H9 (cell line): ENCODE results near the gene MOB3B. TPM values are rescaled to one million over a fixed set of nuclear protein-coding genes. Genes with fewer than 3 reads are reported as not detected.

Experiments
- DNase-seq: peaks from one replicate; pipeline ENCODE4 v3.0.0-alpha.2; 2017
- H2AFZ ChIP-seq: one replicate; pipeline ENCODE4 v1.6.1; 2013; ENCODE audit warnings: mild to moderate bottlenecking, low read length, control low read depth, moderate library complexity
- H2AK5ac ChIP-seq: 2 replicates; pipeline ENCODE4 v1.6.1; 2013; ENCODE audit warnings: low read length, control low read depth, mixed read lengths; ENCODE audit not compliant: insufficient read length
- H2BK120ac ChIP-seq: one replicate; pipeline ENCODE4 v1.6.1; 2013; ENCODE audit warnings: low read depth, mild to moderate bottlenecking, low read length, control low read depth, inconsistent platforms; ENCODE audit not compliant: poor library complexity, severe bottlenecking
- H2BK12ac ChIP-seq: 2 replicates; pipeline ENCODE4 v1.6.1; 2013; ENCODE audit warnings: low read length, control low read depth, mixed read lengths, low read depth; ENCODE audit not compliant: insufficient read length
- H2BK15ac ChIP-seq: 2 replicates; pipeline ENCODE4 v1.6.1; 2013; ENCODE audit warnings: low read depth, low read length, control low read depth
- H2BK20ac ChIP-seq: one replicate; pipeline ENCODE4 v1.6.1; 2013; ENCODE audit warnings: low read depth, mild to moderate bottlenecking, low read length, control low read depth, inconsistent platforms; ENCODE audit not compliant: poor library complexity, severe bottlenecking
- H2BK5ac ChIP-seq: 2 replicates; pipeline ENCODE4 v1.6.1; 2013; ENCODE audit warnings: low read length, control low read depth, mixed read lengths; ENCODE audit not compliant: insufficient read length
- H3K14ac ChIP-seq: 2 replicates; pipeline ENCODE4 v1.6.1; 2013; ENCODE audit warnings: low read length, control low read depth; ENCODE audit not compliant: insufficient read depth
- H3K18ac ChIP-seq: 2 replicates; pipeline ENCODE4 v1.6.1; 2013; ENCODE audit warnings: low read depth, mild to moderate bottlenecking, mixed read lengths, low read length, control low read depth; ENCODE audit not compliant: insufficient read length
- H3K23ac ChIP-seq: 2 replicates; pipeline ENCODE4 v1.6.1; 2013; ENCODE audit warnings: low read length, control low read depth, mixed read lengths, low read depth; ENCODE audit not compliant: insufficient read length
- H3K23me2 ChIP-seq: 2 replicates; pipeline ENCODE4 v1.6.1; 2013; ENCODE audit warnings: low read depth, mild to moderate bottlenecking, mixed read lengths, low read length, control low read depth; ENCODE audit not compliant: insufficient read length, poor library complexity, severe bottlenecking
- H3K27ac ChIP-seq: 2 replicates; pipeline ENCODE4 v1.5.1; 2013; ENCODE audit warnings: low read length, control low read depth, mixed read lengths, low read depth; ENCODE audit not compliant: insufficient read length
- H3K27me3 ChIP-seq: 2 replicates; pipeline ENCODE4 v1.6.1; 2013; ENCODE audit warnings: low read length, control low read depth, inconsistent platforms; ENCODE audit not compliant: insufficient read depth
- H3K4ac ChIP-seq: 2 replicates; pipeline ENCODE4 v1.6.1; 2013; ENCODE audit warnings: low read depth, mild to moderate bottlenecking, control low read depth, inconsistent platforms, low read length, moderate library complexity
- H3K4me1 ChIP-seq: 2 replicates; pipeline ENCODE4 v1.6.1; 2013; ENCODE audit warnings: low read length, control low read depth, inconsistent platforms; ENCODE audit not compliant: insufficient read depth
- H3K4me2 ChIP-seq: 2 replicates; pipeline ENCODE4 v1.6.1; 2013; ENCODE audit warnings: low read length, control low read depth, mixed read lengths; ENCODE audit not compliant: insufficient read length, insufficient read depth
- H3K56ac ChIP-seq: 2 replicates; pipeline ENCODE4 v1.6.1; 2013; ENCODE audit warnings: low read depth, mild to moderate bottlenecking, mixed read lengths, low read length, control low read depth; ENCODE audit not compliant: insufficient read length
- H3K79me1 ChIP-seq: 2 replicates; pipeline ENCODE4 v1.6.1; 2013; ENCODE audit warnings: low read depth, mild to moderate bottlenecking, moderate library complexity, low read length, control low read depth, inconsistent platforms; ENCODE audit not compliant: insufficient read depth, poor library complexity, severe bottlenecking
- H3K79me2 ChIP-seq: 2 replicates; pipeline ENCODE4 v1.6.1; 2013; ENCODE audit warnings: low read length, control low read depth, inconsistent platforms; ENCODE audit not compliant: insufficient read depth
- H3K9ac ChIP-seq: 2 replicates; pipeline ENCODE4 v1.6.1; 2013; ENCODE audit warnings: low read length, control low read depth, mixed read lengths; ENCODE audit not compliant: insufficient read length; ENCODE audit errors: extremely low read depth
- H3K9me3 ChIP-seq: one replicate; pipeline ENCODE4 v1.6.1; 2013; ENCODE audit warnings: low read depth, low read length, inconsistent platforms; ENCODE audit not compliant: control insufficient read depth
- H3T11ph ChIP-seq: one replicate; pipeline ENCODE4 v1.6.1; 2013; ENCODE audit warnings: mild to moderate bottlenecking, low read length, control low read depth, inconsistent platforms
- H4K20me1 ChIP-seq: one replicate; pipeline ENCODE4 v1.6.1; 2013; ENCODE audit not compliant: control insufficient read depth, insufficient read length, insufficient read depth
- H4K5ac ChIP-seq: 2 replicates; pipeline ENCODE4 v1.6.1; 2013; ENCODE audit warnings: low read depth, mild to moderate bottlenecking, mixed read lengths, low read length, control low read depth; ENCODE audit not compliant: insufficient read length
- H4K8ac ChIP-seq: replicated peaks from 2 replicates; pipeline ENCODE4 v1.6.1; 2013; ENCODE audit warnings: low read length, control low read depth, mixed read lengths, low read depth; ENCODE audit not compliant: insufficient read length
- H4K91ac ChIP-seq: 2 replicates; pipeline ENCODE4 v1.6.1; 2013; ENCODE audit warnings: low read depth, mild to moderate bottlenecking, moderate library complexity, mixed read lengths, low read length, control low read depth; ENCODE audit not compliant: insufficient read length
- H3K27ac Mint-ChIP-seq, 3 experiments: 2 replicates in 2 of 3; 3 replicates in 1 of 3; pipeline ENCODE4 v1.8.0; 2020 to 2021; ENCODE audit warnings: mixed read lengths in 3 of 3, mild to moderate bottlenecking in 1 of 3, moderate library complexity in 1 of 3
- H3K27me3 Mint-ChIP-seq: 2 replicates; pipeline ENCODE4 v1.8.0; 2021; ENCODE audit warnings: low read depth, mild to moderate bottlenecking, moderate library complexity, mixed read lengths
- H3K36me3 Mint-ChIP-seq, 3 experiments: 2 replicates in 2 of 3; 3 replicates in 1 of 3; pipeline ENCODE4 v1.8.0; 2020 to 2021; ENCODE audit warnings: low read depth in 3 of 3, mixed read lengths in 3 of 3; ENCODE audit not compliant: insufficient read depth in 1 of 3
- H3K4me1 Mint-ChIP-seq, 2 experiments: 2 replicates each; pipeline ENCODE4 v1.8.0; 2020; ENCODE audit warnings: mixed read lengths in 2 of 2
- H3K4me3 Mint-ChIP-seq, 2 experiments: 2 replicates in 1 of 2; 3 replicates in 1 of 2; pipeline ENCODE4 v1.8.0; 2020 to 2021; ENCODE audit warnings: mild to moderate bottlenecking in 2 of 2, mixed read lengths in 2 of 2, moderate library complexity in 1 of 2
- H3K9me3 Mint-ChIP-seq, 2 experiments: 2 replicates in 1 of 2; 3 replicates in 1 of 2; pipeline ENCODE4 v1.8.0; 2020; ENCODE audit warnings: mild to moderate bottlenecking in 2 of 2, mixed read lengths in 2 of 2, moderate library complexity in 1 of 2
- WGBS: extraction: QIAGEN DNeasy Blood & Tissue Kit; methylation state at CpG from one replicate; pipeline ENCODE4 v1.1.7; 2013; ENCODE audit warnings: missing lambda C conversion rate, low lambda C conversion rate, mixed read lengths; ENCODE audit not compliant: insufficient read length; ENCODE audit errors: extremely low coverage; 5-methylcytosine and 5-hydroxymethylcytosine counted together
- total RNA-seq: library from RNA; stranded (reverse); gene quantifications from 2 replicates; pipeline ENCODE4 v1.2.1, GENCODE V29; 2021
- TF ChIP-seq, protein P1 (sequence below): fragments of 200-600 bp; sonication (generic); conservative IDR thresholded peaks from 3 replicates; pipeline ENCODE4 v1.8.0; 2021; ENCODE audit warnings: antibody characterized with exemption, mild to moderate bottlenecking

Gene MOB3B
- total RNA-seq, 1 experiment from 2014 or later = 9.8 TPM

DNA sequence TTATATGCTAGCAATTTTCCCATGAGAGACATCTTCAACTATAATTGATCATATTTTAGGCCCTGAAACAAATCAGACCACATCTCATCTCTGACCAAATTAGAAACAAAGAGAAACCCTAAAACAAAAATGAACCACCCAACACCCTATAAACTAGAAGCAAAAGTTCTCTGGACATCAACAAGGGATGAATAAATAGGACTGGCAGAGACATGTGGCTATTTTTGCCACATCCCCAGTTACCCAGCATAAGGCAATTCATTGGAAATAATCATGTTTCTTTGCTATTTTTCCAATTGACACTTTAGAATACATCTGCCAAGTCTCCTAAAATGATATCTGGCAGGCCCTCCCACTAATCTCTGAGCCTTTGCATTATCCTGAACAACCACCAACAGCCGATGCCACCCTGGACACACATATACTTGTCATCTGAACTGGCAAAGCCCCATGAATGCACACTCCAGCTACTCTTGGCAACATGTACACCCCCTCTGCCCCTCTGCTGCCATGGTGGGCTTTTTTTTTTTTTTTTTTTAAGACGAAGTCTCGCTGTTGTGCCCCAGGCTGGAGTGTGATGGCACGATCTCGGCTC is 179.1 kb downstream of the MOB3B start:
- peaks cover 40 to 41% of the 10 kb centered on the region in 2 experiments for H3K4me1 Mint-ChIP-seq

More for the DNA sequence above, 179.1 kb downstream of the MOB3B start:
- Histone ChIP-seq H3K27ac (no peak overlapping the region), H3K4me1 (peaks cover 18% of the 10 kb centered on the region; the same call in 1 of the 2 replicates), H3K18ac (no peak overlapping the region), H2AFZ (no peak overlapping the region), H2BK15ac (no peak overlapping the region), H3K9ac (no peak overlapping the region), H3K79me2 (no peaks in the 10 kb centered on the region), H3K9me3 (no peaks in the 10 kb centered on the region), H4K5ac (no peak overlapping the region), H4K91ac (no peak overlapping the region), H2BK5ac (no peak overlapping the region), H2BK12ac (no peak overlapping the region), H4K20me1 (no peaks in the 10 kb centered on the region), H3T11ph (no peak overlapping the region), H2BK120ac (no peak overlapping the region), H3K4me2 (no peak overlapping the region), H3K27me3 (no peaks in the 10 kb centered on the region; the same call in 1 of the 2 replicates), H3K79me1 (no peaks in the 10 kb centered on the region), H2AK5ac (no peak overlapping the region), H3K4ac (no peak overlapping the region), H3K56ac (no peak overlapping the region), H2BK20ac (no peak overlapping the region), H3K14ac (no peak overlapping the region), H3K23me2 (no peaks in the 10 kb centered on the region), H4K8ac (no peak overlapping the region), H3K23ac (no peak overlapping the region)
- H3K27me3 Mint-ChIP-seq = no peaks in the 10 kb centered on the region
- TF ChIP-seq, protein P1, sequence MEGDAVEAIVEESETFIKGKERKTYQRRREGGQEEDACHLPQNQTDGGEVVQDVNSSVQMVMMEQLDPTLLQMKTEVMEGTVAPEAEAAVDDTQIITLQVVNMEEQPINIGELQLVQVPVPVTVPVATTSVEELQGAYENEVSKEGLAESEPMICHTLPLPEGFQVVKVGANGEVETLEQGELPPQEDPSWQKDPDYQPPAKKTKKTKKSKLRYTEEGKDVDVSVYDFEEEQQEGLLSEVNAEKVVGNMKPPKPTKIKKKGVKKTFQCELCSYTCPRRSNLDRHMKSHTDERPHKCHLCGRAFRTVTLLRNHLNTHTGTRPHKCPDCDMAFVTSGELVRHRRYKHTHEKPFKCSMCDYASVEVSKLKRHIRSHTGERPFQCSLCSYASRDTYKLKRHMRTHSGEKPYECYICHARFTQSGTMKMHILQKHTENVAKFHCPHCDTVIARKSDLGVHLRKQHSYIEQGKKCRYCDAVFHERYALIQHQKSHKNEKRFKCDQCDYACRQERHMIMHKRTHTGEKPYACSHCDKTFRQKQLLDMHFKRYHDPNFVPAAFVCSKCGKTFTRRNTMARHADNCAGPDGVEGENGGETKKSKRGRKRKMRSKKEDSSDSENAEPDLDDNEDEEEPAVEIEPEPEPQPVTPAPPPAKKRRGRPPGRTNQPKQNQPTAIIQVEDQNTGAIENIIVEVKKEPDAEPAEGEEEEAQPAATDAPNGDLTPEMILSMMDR = no peak
- WGBS = no CpG with 5 or more reads among the region's 5 CpGs
- H3K9me3 Mint-ChIP-seq = no peaks in the 10 kb centered on the region
- peaks cover 0 to 8% (median 2%) of the 10 kb centered on the region in 3 experiments; a peak in 5 of 7 replicates for H3K36me3 Mint-ChIP-seq
- no peak for DNase-seq
- no peak overlapping the region for H3K4me3 Mint-ChIP-seq
- H3K27ac Mint-ChIP-seq = no peak overlapping the region
